ENCODE measurements around the gene ZBTB24. TPM values are rescaled to one million over a fixed set of nuclear protein-coding genes. Genes with fewer than 3 reads are reported as not detected.
A peak's percentile ranks its signal among the peaks of the same experiment; 100 is the strongest.

The ZBTB24 gene
- total RNA-seq, 2 experiments from 2014 or later: 17.5 to 22.7 TPM

DNA sequence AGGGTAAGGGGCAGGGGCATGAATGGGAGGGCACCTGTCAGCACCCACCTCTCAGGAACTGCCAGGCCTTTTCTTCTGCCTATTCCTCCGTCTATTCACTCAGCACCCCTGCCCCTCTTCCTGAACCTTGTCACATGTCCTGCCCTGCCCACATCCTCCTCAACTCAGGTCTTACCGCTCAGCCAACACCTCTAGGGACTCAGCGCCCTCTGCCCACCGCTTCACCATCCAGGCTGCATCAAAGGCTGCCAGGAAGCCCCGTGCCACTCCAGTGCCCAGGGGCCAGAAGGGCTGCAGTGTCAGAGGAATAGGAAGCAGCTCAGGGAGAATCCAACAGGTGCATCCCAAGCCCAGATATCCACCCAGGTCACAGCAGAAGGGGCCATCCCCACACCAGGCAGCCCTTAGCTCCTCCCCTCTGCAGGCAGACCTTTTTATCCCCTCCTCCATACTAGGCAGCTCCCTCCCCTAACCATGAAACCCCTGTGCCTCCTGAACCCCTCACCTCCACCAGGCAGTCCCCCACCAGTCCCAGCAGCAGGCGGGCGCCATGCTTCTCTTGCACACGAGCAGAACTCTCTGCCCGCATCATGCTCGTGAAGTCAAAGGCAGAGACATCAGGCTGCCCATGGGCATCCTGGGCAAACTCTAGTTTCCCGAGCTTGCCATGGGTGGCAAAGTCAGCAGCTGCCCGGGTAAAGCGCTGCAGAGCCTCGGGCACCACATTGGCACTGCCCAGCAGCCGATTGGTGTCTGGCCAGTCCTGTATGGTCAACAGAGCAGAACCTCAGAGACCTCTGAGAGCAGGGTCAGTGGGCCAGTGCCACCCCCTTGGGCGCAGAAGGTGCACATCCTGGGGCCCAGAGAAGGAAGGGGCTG, 33.0 kb downstream of the ZBTB24 start:
- Mint-ChIP-seq H3K4me3 (peak overlapping the region; percentile 43), H3K27me3 (no peaks in the 10 kb centered on the region), H3K9me3 (ENCODE audit: low read depth) (no peaks in the 10 kb centered on the region), H3K4me1 (peaks cover 55% of the 10 kb centered on the region), H3K27ac (peak overlapping the region; percentile 69), H3K36me3 (peaks cover 31% of the 10 kb centered on the region)
- CTCF ChIA-PET: interaction anchor here (1.1 to 2.3 kb wide), 3 partner anchors 9 to 77 kb away, joined by 3 to 9 read pairs (median 4); no protein-coding TSS in a partner anchor
- peak; percentile 68 for ATAC-seq
- peak; percentile 81 for DNase-seq

DNA sequence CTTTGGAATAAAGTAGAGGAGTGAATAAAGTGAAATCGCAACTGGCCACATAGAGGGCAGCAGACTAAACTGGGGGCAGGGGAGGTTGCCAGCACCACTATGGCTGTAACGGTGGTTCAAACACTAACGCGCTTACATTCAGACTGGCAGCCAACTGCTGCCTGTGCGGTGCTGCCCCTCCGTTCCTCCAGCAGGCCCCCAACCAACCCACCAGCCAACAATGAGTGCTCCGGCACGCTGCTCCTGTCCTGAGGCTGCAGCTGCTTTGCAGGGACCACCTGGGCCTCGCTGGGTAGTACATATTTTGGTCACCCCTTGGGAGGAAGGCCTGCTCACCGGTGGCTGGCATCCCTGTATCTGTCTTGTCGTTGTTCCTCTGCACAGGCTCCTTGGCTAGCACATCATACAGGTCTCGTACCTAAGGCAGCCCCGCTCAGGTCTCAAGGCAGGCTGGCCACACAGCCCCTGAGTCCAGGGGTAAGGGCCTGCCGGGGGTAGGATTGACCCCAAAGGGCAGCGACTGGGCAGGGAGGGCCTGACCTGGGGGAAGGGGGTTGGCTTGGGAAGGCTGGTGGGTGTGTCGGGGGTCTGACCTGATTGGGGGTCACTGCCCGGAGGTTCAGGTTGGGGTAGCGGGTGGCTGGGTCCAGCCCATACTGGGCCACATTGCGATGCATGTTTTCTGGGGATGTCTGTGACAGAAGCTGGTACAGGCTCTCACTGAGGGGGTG, 33.8 kb downstream of the ZBTB24 start:
- ATAC-seq: no peak
- Mint-ChIP-seq H3K9me3 (ENCODE audit: low read depth) (no peaks in the 10 kb centered on the region), H3K4me3 (peak overlapping the region; percentile 43), H3K36me3 (peaks cover 28% of the 10 kb centered on the region), H3K27me3 (no peaks in the 10 kb centered on the region), H3K4me1 (peaks cover 50% of the 10 kb centered on the region), H3K27ac (peak overlapping the region; percentile 69)
- no peak for DNase-seq
- CTCF ChIA-PET: interaction anchor here (1.1 to 2.3 kb wide), 3 partner anchors 8 to 20 kb away, joined by 3 to 9 read pairs (median 4); no protein-coding TSS in a partner anchor

GRCh38 chr6:109448615-109449014, 34.4 kb downstream of the ZBTB24 start:
- H3K4me1 Mint-ChIP-seq: peaks cover 44% of the 10 kb centered on the region
- ATAC-seq (no peak), DNase-seq (no peak)
- CTCF ChIA-PET: interaction anchor here (1.1 kb wide), 1 partner anchor 21 kb away, joined by 3 read pairs; no protein-coding TSS in a partner anchor
- H3K36me3 Mint-ChIP-seq: peaks cover 28% of the 10 kb centered on the region
- H3K4me3 Mint-ChIP-seq: no peak overlapping the region
- peak overlapping the region; percentile 45 for H3K27ac Mint-ChIP-seq
- H3K9me3 Mint-ChIP-seq (ENCODE audit: low read depth): no peaks in the 10 kb centered on the region
- no peaks in the 10 kb centered on the region for H3K27me3 Mint-ChIP-seq

DNA sequence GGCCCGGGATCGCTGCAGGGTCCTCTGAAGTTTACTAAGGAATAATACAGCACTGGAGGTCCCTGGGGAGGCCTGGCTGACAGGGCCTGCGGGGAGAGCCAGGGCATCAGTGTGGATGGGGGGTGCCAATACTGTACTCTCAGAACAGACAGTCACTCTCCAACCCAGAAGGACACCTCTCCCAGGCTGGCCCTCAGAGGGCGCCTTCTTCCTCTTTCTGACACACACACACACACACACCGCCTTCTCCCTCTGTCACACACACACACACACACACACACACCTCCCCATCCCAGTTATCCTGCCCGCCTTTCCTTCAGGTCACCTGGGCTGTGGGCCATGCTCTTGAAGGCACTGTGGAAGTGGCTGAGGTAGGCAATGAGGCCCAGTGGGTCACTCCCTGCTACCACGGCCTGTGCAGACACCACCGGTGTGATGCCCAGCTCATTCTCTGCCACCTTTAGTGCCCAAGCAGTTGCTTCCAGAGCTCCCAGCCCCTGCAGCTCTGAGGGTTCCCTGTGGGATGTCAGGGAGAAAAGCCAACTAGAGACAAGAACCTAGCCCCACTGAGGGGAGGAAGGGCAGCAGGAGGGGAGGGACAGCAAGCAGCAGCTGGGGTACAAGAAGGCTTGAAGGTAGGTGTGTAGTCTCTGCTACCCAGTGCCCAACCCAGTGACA, 35.0 kb downstream of the ZBTB24 start:
- H3K36me3 Mint-ChIP-seq: peaks cover 33% of the 10 kb centered on the region
- peak overlapping the region; percentile 45 for H3K27ac Mint-ChIP-seq
- ATAC-seq (no peak), DNase-seq (no peak)
- H3K4me3 Mint-ChIP-seq: no peak overlapping the region
- H3K9me3 Mint-ChIP-seq (ENCODE audit: low read depth): no peaks in the 10 kb centered on the region
- H3K27me3 Mint-ChIP-seq: no peaks in the 10 kb centered on the region
- H3K4me1 Mint-ChIP-seq: peaks cover 44% of the 10 kb centered on the region
- CTCF ChIA-PET: interaction anchor here (1.0 to 1.1 kb wide), 2 partner anchors 22 to 65 kb away, joined by 3 to 4 read pairs; no protein-coding TSS in a partner anchor

- peaks cover 49% of the 10 kb centered on the region for H3K4me1 Mint-ChIP-seq
- no peak for ATAC-seq
- CTCF ChIA-PET: interaction anchor here (1.0 kb wide), 1 partner anchor 64 kb away, joined by 4 read pairs; no protein-coding TSS in a partner anchor
These were observed 35.9 kb downstream of the ZBTB24 start for GRCh38 chr6:109447087-109447486.

DNA sequence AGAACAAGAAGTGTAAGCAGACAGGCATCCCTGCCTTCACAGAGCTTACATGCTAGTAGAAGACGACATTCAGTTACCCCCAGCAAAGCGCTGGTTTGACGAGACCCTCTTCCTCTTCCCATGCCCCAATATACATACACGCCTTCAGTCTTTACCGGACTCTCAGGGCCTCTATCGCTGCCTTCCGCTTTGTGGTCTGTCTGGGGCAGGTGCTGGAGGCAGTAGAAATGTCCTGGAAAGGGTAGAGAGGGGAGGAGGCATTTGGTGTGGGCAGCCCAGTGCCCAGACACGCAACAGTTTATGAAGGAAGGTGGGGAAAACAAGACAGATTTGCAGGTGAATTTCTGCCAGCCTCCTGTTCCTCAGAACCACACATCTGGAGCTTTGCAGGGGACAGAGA, 36.5 kb downstream of the ZBTB24 start:
- DNase-seq: no peak
- Mint-ChIP-seq H3K27ac (no peak overlapping the region), H3K27me3 (no peaks in the 10 kb centered on the region), H3K36me3 (peaks cover 33% of the 10 kb centered on the region), H3K9me3 (ENCODE audit: low read depth) (no peaks in the 10 kb centered on the region), H3K4me1 (peaks cover 49% of the 10 kb centered on the region), H3K4me3 (no peak overlapping the region)
- no peak for ATAC-seq
- CTCF ChIA-PET: no interaction called here

More at GRCh38 chr6:109447087-109447486, 35.9 kb downstream of the ZBTB24 start:
- Mint-ChIP-seq H3K9me3 (ENCODE audit: low read depth) (no peaks in the 10 kb centered on the region), H3K27me3 (no peaks in the 10 kb centered on the region), H3K4me3 (no peak overlapping the region), H3K27ac (no peak overlapping the region), H3K36me3 (peaks cover 37% of the 10 kb centered on the region)
- no peak for DNase-seq

- Mint-ChIP-seq H3K27ac (no peak overlapping the region), H3K4me1 (peaks cover 52% of the 10 kb centered on the region), H3K36me3 (peaks cover 32% of the 10 kb centered on the region), H3K4me3 (no peak overlapping the region), H3K9me3 (ENCODE audit: low read depth) (no peaks in the 10 kb centered on the region), H3K27me3 (no peaks in the 10 kb centered on the region)
- CTCF ChIA-PET: interaction anchor here (5.8 kb wide), 1 partner anchor 9 kb away, joined by 40 read pairs; the partner anchor contains the start of gene MICAL1
- ATAC-seq (no peak), DNase-seq (no peak)
These were observed 36.9 kb downstream of the ZBTB24 start for GRCh38 chr6:109446072-109446471.

GRCh38 chr6:109445382-109445781, 37.6 kb downstream of the ZBTB24 start:
- ATAC-seq (no peak), DNase-seq (no peak)
- no peak overlapping the region for H3K4me3 Mint-ChIP-seq
- no peak overlapping the region for H3K27ac Mint-ChIP-seq
- H3K36me3 Mint-ChIP-seq: peaks cover 27% of the 10 kb centered on the region
- H3K9me3 Mint-ChIP-seq (ENCODE audit: low read depth): no peaks in the 10 kb centered on the region
- H3K27me3 Mint-ChIP-seq: no peaks in the 10 kb centered on the region
- H3K4me1 Mint-ChIP-seq: peaks cover 47% of the 10 kb centered on the region
- CTCF ChIA-PET: interaction anchor here (5.8 kb wide), 1 partner anchor 10 kb away, joined by 40 read pairs; the partner anchor contains the start of gene MICAL1

DNA sequence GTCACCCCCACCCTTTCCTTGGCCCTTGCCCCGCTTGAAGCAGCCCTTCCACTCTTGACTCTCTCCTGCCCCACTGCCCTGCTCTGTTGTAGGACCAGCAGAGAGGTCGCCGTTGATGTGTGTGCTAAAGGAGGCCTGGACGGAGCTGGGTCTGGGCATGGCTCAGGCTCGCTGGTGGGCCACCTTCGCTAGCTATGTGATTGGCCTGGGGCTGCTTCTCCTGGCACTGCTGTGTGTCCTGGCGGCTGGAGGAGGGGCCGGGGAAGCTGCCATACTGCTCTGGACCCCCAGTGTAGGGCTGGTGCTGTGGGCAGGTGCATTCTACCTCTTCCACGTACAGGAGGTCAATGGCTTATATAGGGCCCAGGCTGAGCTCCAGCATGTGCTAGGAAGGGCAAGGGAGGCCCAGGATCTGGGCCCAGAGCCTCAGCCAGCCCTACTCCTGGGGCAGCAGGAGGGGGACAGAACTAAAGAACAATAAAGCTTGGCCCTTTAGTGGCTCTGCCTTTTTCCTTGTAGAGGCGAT, 39.5 kb downstream of the ZBTB24 start:
- H3K9me3 Mint-ChIP-seq (ENCODE audit: low read depth): no peaks in the 10 kb centered on the region
- peaks cover 25% of the 10 kb centered on the region for H3K36me3 Mint-ChIP-seq
- peaks cover 37% of the 10 kb centered on the region for H3K4me1 Mint-ChIP-seq
- CTCF ChIA-PET: interaction anchor here (1.2 to 5.8 kb wide), 4 partner anchors 12 to 60 kb away, joined by 3 to 40 read pairs (median 14); partner anchors contain the start of genes CD164 and MICAL1
- no peak overlapping the region for H3K27ac Mint-ChIP-seq
- ATAC-seq: no peak
- no peaks in the 10 kb centered on the region for H3K27me3 Mint-ChIP-seq
- H3K4me3 Mint-ChIP-seq: no peak overlapping the region
- no peak for DNase-seq

GRCh38 chr6:109442393-109442924, 40.6 kb downstream of the ZBTB24 start:
- peaks cover 31% of the 10 kb centered on the region for H3K4me1 Mint-ChIP-seq
- H3K4me3 Mint-ChIP-seq: peak overlapping the region; percentile 88
- no peaks in the 10 kb centered on the region for H3K27me3 Mint-ChIP-seq
- H3K9me3 Mint-ChIP-seq (ENCODE audit: low read depth): no peaks in the 10 kb centered on the region
- CTCF ChIA-PET: interaction anchor here (0.7 to 5.8 kb wide), 8 partner anchors 13 to 75 kb away, joined by 3 to 40 read pairs (median 4); partner anchors contain the start of genes CD164 and MICAL1
- DNase-seq (no peak), ATAC-seq (no peak)
- peaks cover 23% of the 10 kb centered on the region for H3K36me3 Mint-ChIP-seq
- no peak overlapping the region for H3K27ac Mint-ChIP-seq

DNA sequence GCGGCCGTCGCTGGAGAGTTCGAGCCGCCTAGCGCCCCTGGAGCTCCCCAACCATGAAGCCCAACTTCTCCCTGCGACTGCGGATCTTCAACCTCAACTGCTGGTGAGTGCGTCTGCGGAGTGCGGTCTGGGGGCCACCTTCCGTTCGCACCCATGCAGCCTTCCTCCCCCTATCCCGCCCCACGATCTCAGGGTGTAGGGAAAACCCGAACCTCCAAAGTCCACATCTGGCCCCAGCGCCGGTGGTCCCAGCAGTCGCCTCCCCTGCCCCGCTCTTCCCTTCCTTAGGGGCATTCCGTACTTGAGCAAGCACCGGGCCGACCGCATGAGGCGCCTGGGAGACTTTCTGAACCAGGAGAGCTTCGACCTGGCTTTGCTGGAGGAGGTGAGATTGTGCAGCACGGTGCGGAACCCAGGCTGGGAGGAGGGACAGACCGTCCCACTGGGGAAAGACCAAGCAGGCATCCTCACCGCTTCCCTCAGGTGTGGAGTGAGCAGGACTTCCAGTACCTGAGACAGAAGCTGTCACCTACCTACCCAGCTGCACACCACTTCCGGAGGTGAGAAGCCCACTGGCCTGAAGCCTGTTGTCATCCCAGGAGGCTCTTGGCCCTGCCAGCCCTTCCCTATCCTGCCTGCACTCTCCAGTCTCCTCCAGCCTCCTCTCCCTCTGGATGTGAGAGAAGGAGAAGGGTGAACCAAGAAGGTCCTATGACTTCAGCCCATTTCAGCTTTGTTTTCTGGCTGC, 41.8 kb downstream of the ZBTB24 start:
- ATAC-seq: peak; percentile 10
- CTCF ChIA-PET: interaction anchor here (0.7 to 5.8 kb wide), 8 partner anchors 9 to 74 kb away, joined by 3 to 40 read pairs (median 4); partner anchors contain the start of genes CD164 and MICAL1
- Mint-ChIP-seq H3K9me3 (ENCODE audit: low read depth) (no peaks in the 10 kb centered on the region), H3K36me3 (peaks cover 19% of the 10 kb centered on the region), H3K4me1 (peaks cover 31% of the 10 kb centered on the region), H3K4me3 (peak overlapping the region; percentile 88), H3K27ac (peak overlapping the region; percentile 77), H3K27me3 (no peaks in the 10 kb centered on the region)
- DNase-seq: peak; percentile 60
